Bronchial epithelial cell (primary cell): Measurements from ENCODE around the gene VPREB1. TPM values are rescaled to one million over a fixed set of nuclear protein-coding genes. Genes with fewer than 3 reads are reported as not detected.

Experiments
- DNase-seq: peaks from one replicate; pipeline ENCODE4 v3.0.0-alpha.2; 2010; ENCODE audit warnings: low read depth
- FAIRE-seq: peaks from 2 replicates; lab custom pipeline; 2011; peaks lifted over from hg19 to GRCh38; lab: Jason Lieb, UNC
- H3K27me3 ChIP-seq: 2 replicates; pipeline ENCODE4 v1.5.1; 2011; ENCODE audit warnings: low read length; ENCODE audit not compliant: control insufficient read depth, insufficient read depth
- H3K36me3 ChIP-seq: 2 replicates; pipeline ENCODE4 v1.5.1; 2011; ENCODE audit warnings: low read length; ENCODE audit not compliant: control insufficient read depth, insufficient read depth
- H3K4me3 ChIP-seq: 2 replicates; pipeline ENCODE4 v1.5.1; 2011; ENCODE audit warnings: mild to moderate bottlenecking, low read depth, low read length, control low read depth
- total RNA-seq: library from RNA; depleted of rRNA; stranded (reverse); fragments of >200 nt; gene quantifications from 2 replicates; pipeline ENCODE4 v1.2.1, GENCODE V29; 2014
- TF ChIP-seq, protein P1 (sequence below): IDR thresholded peaks from 2 replicates; pipeline ENCODE4 v1.5.1; 2011; ENCODE audit warnings: mild to moderate bottlenecking, moderate library complexity, low read length, control low read depth, inconsistent platforms; ENCODE audit not compliant: insufficient read depth, severe bottlenecking

The VPREB1 gene, protein sequence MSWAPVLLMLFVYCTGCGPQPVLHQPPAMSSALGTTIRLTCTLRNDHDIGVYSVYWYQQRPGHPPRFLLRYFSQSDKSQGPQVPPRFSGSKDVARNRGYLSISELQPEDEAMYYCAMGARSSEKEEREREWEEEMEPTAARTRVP
- not detected in 2 replicates for total RNA-seq

DNA sequence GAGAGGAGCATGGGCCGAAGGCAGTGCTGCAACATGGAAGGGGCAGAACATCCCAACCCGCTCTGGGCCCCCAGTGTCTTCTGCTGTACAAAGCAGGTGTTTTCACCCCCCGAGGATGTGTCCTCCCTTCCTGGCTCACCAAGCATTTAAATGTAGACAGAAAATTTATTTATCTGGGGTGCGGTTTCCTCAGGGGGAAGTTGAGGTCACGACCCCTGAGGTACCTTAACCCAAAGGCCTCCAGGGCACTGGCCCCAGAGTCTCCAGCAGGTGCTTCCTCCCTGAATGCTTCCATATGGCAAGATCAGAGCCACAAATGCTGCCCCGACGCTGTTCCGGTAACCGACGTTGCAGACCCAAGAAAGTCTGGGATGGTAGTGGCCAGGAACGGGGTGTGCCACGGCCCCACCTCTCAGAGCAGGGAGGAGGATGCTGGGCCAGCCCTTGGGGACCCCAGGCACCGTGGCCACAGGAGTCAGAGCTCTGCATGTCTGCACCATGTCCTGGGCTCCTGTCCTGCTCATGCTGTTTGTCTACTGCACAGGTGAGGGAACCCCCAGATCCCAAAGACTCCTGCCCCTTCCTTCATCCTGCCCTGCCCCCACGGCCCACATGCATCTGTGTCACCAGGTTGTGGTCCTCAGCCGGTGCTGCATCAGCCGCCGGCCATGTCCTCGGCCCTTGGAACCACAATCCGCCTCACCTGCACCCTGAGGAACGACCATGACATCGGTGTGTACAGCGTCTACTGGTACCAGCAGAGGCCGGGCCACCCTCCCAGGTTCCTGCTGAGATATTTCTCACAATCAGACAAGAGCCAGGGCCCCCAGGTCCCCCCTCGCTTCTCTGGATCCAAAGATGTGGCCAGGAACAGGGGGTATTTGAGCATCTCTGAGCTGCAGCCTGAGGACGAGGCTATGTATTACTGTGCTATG, at the start of gene VPREB1:
Gene VPREB1 (plus strand): TSS at position 471 of the 935 bp plus-strand sequence. CDS start 28 bp downstream, at position 499.
- peaks cover 1% of the 10 kb centered on the region for H3K27me3 ChIP-seq
- no peaks in the 10 kb centered on the region for H3K36me3 ChIP-seq
- FAIRE-seq: no peak
- no peak for DNase-seq
- TF ChIP-seq, protein P1, sequence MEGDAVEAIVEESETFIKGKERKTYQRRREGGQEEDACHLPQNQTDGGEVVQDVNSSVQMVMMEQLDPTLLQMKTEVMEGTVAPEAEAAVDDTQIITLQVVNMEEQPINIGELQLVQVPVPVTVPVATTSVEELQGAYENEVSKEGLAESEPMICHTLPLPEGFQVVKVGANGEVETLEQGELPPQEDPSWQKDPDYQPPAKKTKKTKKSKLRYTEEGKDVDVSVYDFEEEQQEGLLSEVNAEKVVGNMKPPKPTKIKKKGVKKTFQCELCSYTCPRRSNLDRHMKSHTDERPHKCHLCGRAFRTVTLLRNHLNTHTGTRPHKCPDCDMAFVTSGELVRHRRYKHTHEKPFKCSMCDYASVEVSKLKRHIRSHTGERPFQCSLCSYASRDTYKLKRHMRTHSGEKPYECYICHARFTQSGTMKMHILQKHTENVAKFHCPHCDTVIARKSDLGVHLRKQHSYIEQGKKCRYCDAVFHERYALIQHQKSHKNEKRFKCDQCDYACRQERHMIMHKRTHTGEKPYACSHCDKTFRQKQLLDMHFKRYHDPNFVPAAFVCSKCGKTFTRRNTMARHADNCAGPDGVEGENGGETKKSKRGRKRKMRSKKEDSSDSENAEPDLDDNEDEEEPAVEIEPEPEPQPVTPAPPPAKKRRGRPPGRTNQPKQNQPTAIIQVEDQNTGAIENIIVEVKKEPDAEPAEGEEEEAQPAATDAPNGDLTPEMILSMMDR: no peak
- H3K4me3 ChIP-seq: no peak within 1 kb of the TSS

DNA sequence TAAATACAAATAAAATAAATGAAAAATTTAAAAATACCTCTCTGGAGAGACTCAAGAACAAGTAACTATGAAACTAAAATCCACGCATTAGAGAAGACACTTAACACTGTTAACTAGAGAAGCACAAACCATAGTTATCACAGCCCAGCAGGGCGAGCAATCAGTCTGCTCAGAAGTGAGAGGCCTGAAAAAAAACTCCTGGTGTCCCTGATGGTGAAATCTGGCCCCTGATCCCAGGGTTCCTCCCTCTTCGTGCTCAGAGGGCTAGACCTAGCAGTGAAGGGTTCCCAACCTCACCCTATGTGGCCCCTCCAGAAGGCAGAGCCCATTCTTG, 49.7 kb upstream of the VPREB1 start:
- DNase-seq: no peak
- Histone ChIP-seq H3K4me3 (no peak overlapping the region), H3K27me3 (no peaks in the 10 kb centered on the region), H3K36me3 (no peaks in the 10 kb centered on the region)
- TF ChIP-seq, protein P1: no peak
- FAIRE-seq: no peak

DNA sequence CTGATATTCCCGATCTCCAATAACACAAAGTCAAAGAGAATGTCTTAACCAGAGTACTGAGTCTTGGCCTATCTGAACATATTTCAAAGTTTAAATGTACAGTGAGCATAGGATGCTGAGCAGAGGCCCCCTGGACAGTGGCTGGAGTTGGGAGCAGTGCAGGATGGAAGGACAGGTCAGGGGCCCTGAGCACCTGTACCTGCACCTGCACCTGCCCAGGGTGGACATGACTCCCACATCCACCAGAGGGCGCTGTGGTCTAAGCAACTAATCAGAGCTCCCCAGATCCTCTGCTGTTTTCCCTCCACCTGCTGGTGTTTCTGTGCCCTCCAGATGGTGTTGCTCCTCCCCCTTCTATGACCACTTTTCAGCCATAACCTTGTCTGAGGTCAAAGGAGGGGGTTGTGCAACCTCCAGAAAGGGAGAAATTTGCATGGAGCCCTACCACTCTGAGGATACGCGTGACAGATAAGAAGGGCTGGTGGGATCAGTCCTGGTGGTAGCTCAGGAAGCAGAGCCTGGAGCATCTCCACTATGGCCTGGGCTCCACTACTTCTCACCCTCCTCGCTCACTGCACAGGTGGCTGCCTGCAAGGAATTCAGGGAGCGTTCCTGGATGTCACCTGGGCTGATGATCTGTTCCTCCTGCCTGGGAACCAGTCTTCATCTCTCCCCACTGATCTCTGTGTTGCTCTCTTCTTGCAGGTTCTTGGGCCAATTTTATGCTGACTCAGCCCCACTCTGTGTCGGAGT, 49.1 kb upstream of the VPREB1 start:
- TF ChIP-seq, protein P1: peak; percentile 99
- Histone ChIP-seq H3K4me3 (no peak overlapping the region), H3K36me3 (no peaks in the 10 kb centered on the region), H3K27me3 (no peaks in the 10 kb centered on the region)
- DNase-seq (peak; percentile 66), FAIRE-seq (peak; percentile 18)

DNA sequence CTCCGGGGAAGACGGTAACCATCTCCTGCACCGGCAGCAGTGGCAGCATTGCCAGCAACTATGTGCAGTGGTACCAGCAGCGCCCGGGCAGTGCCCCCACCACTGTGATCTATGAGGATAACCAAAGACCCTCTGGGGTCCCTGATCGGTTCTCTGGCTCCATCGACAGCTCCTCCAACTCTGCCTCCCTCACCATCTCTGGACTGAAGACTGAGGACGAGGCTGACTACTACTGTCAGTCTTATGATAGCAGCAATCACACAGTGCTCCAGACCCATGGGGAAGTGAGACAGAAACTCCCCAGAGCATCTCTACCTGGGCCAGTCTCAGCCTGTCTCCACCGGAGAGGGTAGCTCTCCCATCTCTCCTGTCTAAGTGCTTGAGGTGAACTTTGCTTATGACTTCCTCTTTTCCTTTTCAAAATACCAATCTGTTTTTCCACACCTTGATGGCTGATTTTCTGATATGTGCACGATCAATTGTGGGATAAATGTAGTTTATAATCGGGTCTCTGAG, 48.5 kb upstream of the VPREB1 start:
- Histone ChIP-seq H3K36me3 (no peaks in the 10 kb centered on the region), H3K4me3 (no peak overlapping the region), H3K27me3 (no peaks in the 10 kb centered on the region)
- no peak for DNase-seq
- TF ChIP-seq, protein P1: no peak
- FAIRE-seq: no peak

DNA sequence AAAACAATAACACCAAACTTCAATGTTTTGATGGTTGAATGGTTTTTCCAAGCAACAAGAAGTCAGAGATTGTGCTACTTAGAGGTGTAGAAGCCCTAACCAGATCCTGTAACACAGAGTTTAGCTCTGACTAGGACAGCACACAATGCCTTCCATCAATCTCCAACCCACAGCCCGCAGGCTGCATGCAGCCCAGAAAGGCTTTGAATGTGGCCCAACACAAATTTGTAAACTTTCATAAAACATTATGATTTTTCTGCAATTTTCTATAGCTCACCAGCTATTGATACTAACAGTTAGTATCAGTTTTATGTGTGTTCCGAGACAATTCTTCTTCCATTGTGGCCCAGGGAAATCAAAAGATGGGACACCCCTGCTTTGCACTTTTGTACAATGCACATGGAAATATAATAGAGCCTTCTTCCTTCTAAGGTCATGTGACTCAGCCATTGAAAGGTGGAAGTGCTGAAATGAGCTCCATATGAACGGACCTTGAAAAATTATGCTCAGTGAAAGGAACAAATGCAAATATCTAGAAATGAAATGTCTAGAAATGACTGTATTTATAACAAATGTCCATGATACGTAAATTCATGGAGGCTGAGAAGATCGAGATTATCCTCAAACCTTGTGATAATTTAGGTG, 47.6 kb upstream of the VPREB1 start:
- no peaks in the 10 kb centered on the region for H3K27me3 ChIP-seq
- H3K4me3 ChIP-seq: no peak overlapping the region
- FAIRE-seq (no peak), DNase-seq (no peak)
- H3K36me3 ChIP-seq: no peaks in the 10 kb centered on the region
- TF ChIP-seq, protein P1: no peak
